ENCODE results near the gene ALCAM.

The ALCAM gene

GRCh38 chr3:105409364-105409763 lies 42.7 kb downstream of the ALCAM start:
- no peak for DNase-seq (ENCODE audit: low read depth)
- H3K4me3 ChIP-seq (replicated peaks; ENCODE audit: low read depth, low read length), result no peak overlapping the region
- TF ChIP-seq CTCF (IDR thresholded peaks at IDR 0.05; ENCODE audit: low read length, missing control alignments), result no peak

DNA sequence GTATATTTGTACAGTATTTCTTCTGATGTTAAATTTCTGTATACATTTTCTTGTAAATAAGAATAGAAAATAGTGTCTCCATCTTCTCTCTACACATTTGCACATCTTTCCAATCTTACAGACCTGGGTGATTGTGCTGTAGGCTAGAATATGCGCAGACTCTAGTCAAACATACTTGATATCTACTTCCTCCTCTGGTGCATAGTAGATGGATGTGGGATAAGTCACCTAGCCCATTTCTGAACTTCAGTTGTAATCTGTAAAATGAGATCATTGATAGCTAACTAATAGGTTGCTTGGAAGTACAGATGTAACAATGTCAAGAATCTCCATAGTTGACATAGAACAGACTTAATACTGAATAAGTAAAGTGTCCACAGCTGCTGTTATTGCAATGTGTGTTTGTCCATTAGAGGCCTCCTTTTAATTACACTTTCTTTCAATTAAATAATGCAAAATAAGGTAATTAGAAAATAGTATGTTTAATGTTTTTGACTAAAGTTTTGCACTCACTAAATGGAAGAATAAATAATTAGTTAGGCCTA lies 46.7 kb downstream of the ALCAM start:
- H3K4me3 ChIP-seq (replicated peaks; ENCODE audit: low read depth, low read length), result no peak overlapping the region
- TF ChIP-seq CTCF (IDR thresholded peaks at IDR 0.05; ENCODE audit: low read length, missing control alignments), result no peak
- DNase-seq (ENCODE audit: low read depth), result no peak

DNA sequence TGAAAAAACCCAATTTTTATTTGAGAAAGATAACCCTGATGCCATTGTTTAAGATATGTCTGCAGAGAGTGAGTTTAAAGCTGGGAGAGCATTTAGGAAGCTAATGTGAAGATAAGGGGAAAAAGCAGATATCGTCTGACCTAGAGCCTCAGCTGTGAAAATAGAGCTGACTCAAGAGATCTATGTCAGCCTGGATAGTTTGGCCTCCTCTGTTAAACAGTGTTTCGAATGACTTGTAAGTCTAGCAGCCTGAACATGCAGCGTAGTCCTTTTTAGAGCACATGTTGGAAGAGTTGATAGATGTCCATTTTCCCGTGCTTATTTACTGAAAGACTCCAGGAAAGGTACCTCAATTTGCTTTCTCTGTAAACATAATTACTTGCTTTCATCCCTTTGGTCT lies 48.1 kb downstream of the ALCAM start:
- no peak overlapping the region for H3K4me3 ChIP-seq (replicated peaks; ENCODE audit: low read depth, low read length)
- DNase-seq (ENCODE audit: low read depth), result peak; percentile 24
- no peak for TF ChIP-seq CTCF (IDR thresholded peaks at IDR 0.05; ENCODE audit: low read length, missing control alignments)

GRCh38 chr3:105415951-105416350 lies 49.2 kb downstream of the ALCAM start:
- TF ChIP-seq CTCF (IDR thresholded peaks at IDR 0.05; ENCODE audit: low read length, missing control alignments), result no peak
- no peak overlapping the region for H3K4me3 ChIP-seq (replicated peaks; ENCODE audit: low read depth, low read length)
- no peak for DNase-seq (ENCODE audit: low read depth)

DNA sequence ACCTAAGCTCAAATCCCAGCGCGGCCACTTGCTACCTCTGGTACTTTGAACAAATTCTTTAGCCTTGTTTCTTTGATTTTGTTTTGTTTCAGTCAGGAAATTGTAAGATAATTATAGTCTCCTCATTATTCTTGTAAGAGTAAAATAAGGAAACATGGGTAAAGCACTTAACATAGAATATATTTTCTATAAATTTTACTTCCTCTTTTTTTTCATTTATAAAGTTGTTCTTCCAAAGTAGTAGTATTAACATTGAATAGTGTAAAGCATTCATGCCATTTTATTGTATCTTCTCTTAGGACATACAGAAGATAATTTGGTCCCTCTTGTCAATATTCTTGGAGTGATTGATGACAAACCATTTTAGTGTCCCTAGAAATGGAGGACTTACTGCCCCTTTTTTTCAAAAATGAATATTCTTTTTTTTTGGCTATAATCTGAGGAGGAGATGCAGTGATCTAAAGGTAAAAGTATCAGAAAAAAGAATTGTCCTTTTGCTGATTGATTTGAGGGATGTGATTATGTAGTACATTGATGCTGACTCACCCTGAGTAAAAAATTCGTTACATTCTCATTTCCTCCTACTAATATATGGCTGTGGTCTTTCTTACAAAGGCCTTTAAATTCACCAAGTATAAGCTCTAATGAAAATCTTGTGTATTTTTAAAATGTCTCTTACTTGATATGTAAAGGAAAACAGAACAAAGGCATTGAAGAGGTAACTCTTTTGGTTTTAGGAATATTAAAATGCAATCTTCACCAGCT lies 51.0 kb downstream of the ALCAM start:
- TF ChIP-seq CTCF (IDR thresholded peaks at IDR 0.05; ENCODE audit: low read length, missing control alignments), result no peak
- DNase-seq (ENCODE audit: low read depth), result no peak
- no peak overlapping the region for H3K4me3 ChIP-seq (replicated peaks; ENCODE audit: low read depth, low read length)

DNA sequence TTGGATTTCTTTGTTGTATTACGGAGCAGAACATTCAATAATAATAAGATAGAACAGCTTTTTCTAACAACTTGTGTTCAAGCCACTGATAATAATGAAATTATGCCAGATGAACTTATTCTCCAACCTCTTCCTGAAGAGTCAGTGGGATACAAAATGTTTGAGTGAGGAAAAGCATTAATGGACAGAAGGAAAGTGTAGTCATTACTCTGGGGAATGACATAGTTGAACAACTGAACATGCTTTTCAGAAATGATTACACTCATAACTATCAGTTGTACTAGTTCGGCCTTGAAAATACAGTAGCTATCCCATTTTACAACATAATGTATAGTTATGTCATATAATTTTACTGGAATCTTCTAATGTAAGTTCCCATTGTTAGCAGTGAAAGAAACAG lies 55.9 kb downstream of the ALCAM start:
- no peak for DNase-seq (ENCODE audit: low read depth)
- TF ChIP-seq CTCF (IDR thresholded peaks at IDR 0.05; ENCODE audit: low read length, missing control alignments), result no peak
- no peak overlapping the region for H3K4me3 ChIP-seq (replicated peaks; ENCODE audit: low read depth, low read length)

- no peak for DNase-seq (ENCODE audit: low read depth)
- H3K4me3 ChIP-seq (replicated peaks; ENCODE audit: low read depth, low read length), result no peak overlapping the region
- no peak for TF ChIP-seq CTCF (IDR thresholded peaks at IDR 0.05; ENCODE audit: low read length, missing control alignments)
Measured at GRCh38 chr3:105423397-105423796, 56.7 kb downstream of the ALCAM start.
